HPDE6-E6E7 (cell line): Measurements from ENCODE around the gene C1GALT1.
A peak's percentile ranks its signal among the peaks of the same experiment; 100 is the strongest.
"Not testable (repeated sequence)": the region's sequence is repeated elsewhere in the genome, so short reads cannot be mapped to it uniquely, and the experiment has no call there.

Experiments
- DNase-seq: peaks from one replicate; pipeline ENCODE4 v3.0.0; 2011; ENCODE audit warnings: missing footprints; ENCODE audit errors: extremely low spot score

Gene C1GALT1

GRCh38 chr7:7182156-7183060, at the start of gene C1GALT1:
TSS of gene C1GALT1 (plus strand) at chr7:7182544. CDS start at chr7:7234320, 51,776 bp downstream.
- peak; percentile 81 for DNase-seq

- no peak for DNase-seq
These were observed 48.3 kb upstream of the C1GALT1 start for GRCh38 chr7:7134046-7134445.

- DNase-seq = no peak
These were observed 47.3 kb upstream of the C1GALT1 start for GRCh38 chr7:7135074-7135473.

GRCh38 chr7:7135924-7136323, 46.4 kb upstream of the C1GALT1 start:
- DNase-seq = not testable (repeated sequence)

GRCh38 chr7:7136466-7137381, 45.6 kb upstream of the C1GALT1 start:
- no peak for DNase-seq

GRCh38 chr7:7138897-7139296, 43.4 kb upstream of the C1GALT1 start:
- DNase-seq = no peak

GRCh38 chr7:7143404-7143803, 38.9 kb upstream of the C1GALT1 start:
- not testable (repeated sequence) for DNase-seq

GRCh38 chr7:7145151-7145550, 37.2 kb upstream of the C1GALT1 start:
- not testable (repeated sequence) for DNase-seq

GRCh38 chr7:7146837-7147236, 35.5 kb upstream of the C1GALT1 start:
- DNase-seq = no peak

GRCh38 chr7:7148798-7149481, 33.4 kb upstream of the C1GALT1 start:
- DNase-seq = no peak

GRCh38 chr7:7151285-7151684, 31.1 kb upstream of the C1GALT1 start:
- no peak for DNase-seq

- DNase-seq = no peak
These were observed 30.5 kb upstream of the C1GALT1 start for GRCh38 chr7:7151865-7152264.

GRCh38 chr7:7152315-7152714, 30.0 kb upstream of the C1GALT1 start:
- DNase-seq = no peak

GRCh38 chr7:7154355-7154754, 28.0 kb upstream of the C1GALT1 start:
- not testable (repeated sequence) for DNase-seq

GRCh38 chr7:7156663-7157062, 25.7 kb upstream of the C1GALT1 start:
- DNase-seq = no peak

- DNase-seq = no peak
These were observed 25.0 kb upstream of the C1GALT1 start for GRCh38 chr7:7157177-7157886.

- DNase-seq = no peak
These were observed 24.5 kb upstream of the C1GALT1 start for GRCh38 chr7:7157887-7158271.

- no peak for DNase-seq
These were observed 23.2 kb upstream of the C1GALT1 start for GRCh38 chr7:7159063-7159658.

- no peak for DNase-seq
These were observed 17.8 kb upstream of the C1GALT1 start for GRCh38 chr7:7164591-7164990.

- DNase-seq = no peak
These were observed 17.0 kb upstream of the C1GALT1 start for GRCh38 chr7:7165372-7165771.

- DNase-seq = no peak
These were observed 16.0 kb upstream of the C1GALT1 start for GRCh38 chr7:7166318-7166717.
